GM18858 (cell line): ENCODE results near the gene MYO7B.

Experiments
- ATAC-seq: cut with Tn5 transposase; IDR thresholded peaks from one replicate; pipeline ENCODE4 v1.9.1; 2021; ENCODE audit not compliant: unreplicated experiment

Gene MYO7B

DNA sequence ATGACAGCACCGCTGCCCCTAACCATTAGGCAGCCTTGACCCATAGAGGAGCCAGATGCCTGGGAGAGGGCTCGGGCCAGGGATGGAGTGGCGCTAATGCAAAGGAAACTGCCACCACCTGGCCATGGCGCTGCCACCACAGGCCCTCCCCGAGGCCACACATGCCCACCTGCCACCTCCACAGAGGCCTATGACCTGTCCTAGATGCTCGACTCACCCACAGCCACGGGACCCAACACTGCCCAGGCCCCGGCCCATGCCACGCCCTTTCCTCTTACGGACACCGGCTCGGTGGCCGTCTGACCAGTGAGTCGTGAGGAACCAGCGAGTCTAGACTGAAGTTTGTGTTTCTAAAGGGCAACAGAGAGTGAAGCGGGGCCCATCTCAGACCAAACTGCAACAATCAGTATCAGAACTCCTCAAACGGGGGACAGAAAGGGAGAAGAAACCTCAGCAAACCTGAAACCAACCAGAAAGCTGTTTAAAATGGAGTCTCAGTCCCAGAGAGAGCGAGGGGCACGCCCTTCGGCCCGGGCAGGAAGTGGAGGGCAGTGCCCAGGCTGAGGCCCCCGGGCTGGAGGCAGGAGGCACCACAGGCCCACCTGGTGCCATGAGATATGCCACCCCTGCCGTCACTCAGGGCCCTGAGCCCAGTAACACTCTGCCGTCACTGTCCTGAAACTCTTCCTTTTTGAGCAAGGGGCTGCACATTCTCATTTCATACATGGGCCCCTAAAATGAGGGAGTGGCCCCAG, 111.2 kb downstream of the MYO7B start:
- ATAC-seq, result no peak

DNA sequence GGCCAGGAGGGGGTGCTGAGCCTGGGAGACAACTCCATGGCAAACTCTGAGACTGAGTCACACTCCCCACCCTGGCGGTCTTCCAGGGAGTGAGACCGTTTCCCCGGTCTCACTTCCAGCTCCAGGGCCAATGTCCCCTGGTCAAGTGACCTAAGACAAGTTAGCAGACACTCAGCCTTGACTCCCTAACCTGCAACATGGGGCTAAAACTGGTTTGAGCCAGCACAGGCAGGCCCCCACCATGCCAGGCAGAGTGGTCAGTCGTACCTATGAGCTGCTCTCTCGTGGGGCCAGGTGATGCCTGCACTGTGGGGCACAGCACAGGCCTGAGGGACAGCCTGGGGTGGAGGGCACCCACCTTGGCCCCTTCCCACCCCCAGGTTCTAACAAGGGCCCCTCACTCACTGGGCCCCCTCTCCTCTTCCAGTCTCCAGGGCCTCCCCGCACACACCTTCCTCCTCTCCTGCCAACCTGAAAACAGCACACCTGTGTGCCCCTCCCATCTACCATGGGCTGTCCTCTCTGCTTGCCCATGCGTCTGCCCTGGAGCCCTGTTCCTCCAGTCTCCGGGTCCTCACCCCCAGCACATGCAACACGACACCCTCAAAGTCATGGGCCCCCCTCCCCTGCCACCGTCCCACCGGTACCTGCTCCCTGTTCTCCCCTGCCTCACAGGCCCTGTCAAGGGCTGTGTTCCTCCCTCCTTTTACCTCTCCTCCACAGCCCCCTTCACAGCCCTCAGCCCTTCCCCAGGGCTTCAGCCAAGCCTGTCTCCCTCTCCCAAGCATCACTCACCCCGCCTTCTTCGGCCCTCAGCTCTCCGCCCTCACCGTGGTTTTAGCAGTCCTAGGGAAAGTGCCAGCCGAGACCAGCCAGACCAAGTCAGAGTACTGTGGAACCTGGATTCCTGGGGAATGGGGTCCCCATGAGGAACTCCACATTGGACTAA, 112.0 kb downstream of the MYO7B start:
- ATAC-seq, result no peak

DNA sequence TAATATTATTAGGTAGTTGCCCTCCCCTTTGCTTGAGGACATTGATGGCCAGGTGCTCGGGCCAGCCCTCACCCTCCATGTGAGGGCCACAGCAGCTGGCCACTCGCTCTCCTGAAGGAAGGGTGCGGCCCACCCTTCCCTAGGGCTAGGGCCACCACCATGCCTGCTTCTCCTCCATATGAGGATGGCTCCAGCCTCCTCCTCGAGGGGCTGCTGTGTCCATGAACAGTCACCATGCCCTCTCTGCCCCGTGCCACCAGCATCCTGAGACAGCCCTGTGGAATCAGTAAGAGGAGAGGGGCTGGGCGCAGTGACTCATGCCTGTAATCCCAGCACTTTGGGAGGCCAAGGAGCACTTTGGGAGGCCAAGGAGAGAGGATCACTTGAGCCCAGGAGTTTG, 112.8 kb downstream of the MYO7B start:
- ATAC-seq, result no peak

DNA sequence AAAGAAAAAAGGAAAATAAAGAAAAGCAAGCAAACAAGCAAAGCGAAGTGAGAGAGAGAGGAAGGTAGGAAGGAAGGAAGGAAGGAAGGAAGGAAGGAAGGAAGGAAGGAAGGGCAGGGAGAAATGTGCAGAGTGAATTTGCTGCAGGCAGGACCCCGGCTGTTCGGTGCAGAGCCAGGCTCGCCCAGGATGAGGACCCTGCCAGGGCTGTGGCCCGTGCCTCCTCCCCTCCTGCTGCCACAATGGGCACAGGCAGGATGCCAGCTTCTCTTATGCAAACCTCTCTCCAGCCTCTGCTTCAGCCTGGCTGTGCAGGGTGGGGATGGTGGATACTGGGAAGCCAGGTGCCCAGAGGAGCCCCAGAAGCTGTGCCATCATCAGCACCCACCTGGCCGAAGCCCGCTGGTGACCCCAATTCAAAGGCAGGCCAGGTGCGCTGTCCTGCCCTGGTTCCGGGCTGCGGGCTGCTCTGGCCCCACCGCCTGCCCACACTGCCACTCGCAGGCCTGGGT, 113.7 kb downstream of the MYO7B start:
- no peak for ATAC-seq

DNA sequence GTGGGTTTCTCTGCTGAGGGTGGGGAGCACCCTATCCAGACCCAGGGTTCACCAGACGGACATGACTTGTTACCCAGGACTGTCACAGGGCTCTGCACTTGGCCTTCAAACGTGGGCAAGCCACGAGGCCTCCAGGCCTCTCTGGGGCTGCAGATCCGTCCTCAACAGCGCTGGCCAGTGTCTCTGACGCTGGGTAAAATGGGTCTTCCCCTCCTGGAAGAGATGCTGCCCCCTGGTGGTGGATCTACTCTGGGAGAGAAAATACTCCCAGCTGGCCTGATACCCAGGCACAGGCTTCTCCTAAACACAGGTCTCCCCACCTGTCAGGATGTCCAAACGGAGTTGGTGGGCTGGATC, 114.2 kb downstream of the MYO7B start:
- no peak for ATAC-seq

DNA sequence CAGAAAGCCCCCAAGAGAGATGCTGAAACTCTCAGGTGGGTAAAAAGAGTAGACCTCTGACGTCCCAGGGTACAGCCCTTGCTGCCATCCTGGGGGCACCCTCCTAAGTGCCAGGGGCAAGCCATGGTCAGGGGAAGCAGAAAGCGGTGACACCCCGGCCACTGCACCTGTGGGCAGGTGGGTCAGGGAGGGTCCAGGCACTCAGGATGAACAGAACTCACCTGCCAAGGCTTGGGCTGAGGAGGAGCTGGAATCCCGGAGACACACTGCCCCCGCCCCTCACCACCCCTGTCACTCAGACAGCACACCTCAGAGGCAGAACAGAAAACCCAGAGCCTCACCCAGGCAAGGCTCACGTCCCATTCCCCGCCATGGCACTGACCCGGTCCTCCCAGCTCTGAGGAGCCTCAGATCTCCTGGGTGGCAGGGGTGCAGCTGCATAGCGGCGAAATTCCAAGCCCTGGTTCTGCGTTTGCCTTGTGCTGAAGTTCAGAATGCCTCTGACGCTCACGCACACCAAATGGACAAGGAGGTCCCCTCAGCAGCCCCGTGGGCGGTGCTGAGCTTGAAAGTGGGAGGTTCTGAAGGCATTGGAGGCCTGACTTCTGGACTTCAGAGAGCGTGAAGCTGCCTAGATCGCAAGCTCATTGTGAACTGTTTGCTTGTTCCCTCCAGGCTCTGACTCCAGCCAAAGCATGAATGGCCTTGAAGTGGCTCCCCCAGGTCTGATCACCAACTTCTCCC, 114.7 kb downstream of the MYO7B start:
- no peak for ATAC-seq

DNA sequence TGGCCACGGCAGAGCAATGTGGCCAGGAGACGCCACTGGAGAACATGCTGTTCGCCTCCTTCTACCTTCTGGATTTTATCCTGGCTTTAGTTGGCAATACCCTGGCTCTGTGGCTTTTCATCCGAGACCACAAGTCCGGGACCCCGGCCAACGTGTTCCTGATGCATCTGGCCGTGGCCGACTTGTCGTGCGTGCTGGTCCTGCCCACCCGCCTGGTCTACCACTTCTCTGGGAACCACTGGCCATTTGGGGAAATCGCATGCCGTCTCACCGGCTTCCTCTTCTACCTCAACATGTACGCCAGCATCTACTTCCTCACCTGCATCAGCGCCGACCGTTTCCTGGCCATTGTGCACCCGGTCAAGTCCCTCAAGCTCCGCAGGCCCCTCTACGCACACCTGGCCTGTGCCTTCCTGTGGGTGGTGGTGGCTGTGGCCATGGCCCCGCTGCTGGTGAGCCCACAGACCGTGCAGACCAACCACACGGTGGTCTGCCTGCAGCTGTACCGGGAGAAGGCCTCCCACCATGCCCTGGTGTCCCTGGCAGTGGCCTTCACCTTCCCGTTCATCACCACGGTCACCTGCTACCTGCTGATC, 115.4 kb downstream of the MYO7B start:
- no peak for ATAC-seq

DNA sequence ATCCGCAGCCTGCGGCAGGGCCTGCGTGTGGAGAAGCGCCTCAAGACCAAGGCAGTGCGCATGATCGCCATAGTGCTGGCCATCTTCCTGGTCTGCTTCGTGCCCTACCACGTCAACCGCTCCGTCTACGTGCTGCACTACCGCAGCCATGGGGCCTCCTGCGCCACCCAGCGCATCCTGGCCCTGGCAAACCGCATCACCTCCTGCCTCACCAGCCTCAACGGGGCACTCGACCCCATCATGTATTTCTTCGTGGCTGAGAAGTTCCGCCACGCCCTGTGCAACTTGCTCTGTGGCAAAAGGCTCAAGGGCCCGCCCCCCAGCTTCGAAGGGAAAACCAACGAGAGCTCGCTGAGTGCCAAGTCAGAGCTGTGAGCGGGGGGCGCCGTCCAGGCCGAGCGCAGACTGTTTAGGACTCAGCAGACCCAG, 115.9 kb downstream of the MYO7B start:
- no peak for ATAC-seq

DNA sequence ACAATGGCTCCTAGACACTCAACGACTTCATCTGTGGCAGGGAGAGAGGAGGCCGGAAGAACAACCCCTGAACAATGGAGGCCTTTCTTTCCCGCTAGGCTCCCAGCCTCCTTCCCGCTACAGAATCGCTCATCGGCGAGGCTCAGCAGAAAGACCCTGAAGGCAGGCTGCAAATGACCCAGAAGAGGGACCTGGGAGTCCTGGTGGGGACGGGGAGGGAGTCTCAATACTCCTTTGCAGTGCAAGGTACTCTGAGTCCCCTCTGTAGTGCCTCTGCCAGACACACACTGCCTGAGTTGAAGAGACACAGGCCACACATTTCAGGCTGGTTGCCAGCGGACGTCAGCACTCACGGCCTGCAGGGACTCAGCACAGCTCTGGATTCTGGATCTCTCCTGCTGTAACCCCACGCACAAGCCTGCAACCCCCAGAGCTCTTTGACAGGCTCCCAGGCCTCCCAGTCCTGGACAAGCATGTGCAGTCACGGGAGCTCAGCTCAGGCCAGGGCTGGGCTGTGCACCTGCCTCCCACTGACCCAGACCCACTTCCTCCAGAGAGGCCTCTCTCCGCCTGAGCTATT, 116.6 kb downstream of the MYO7B start:
- ATAC-seq, result no peak

DNA sequence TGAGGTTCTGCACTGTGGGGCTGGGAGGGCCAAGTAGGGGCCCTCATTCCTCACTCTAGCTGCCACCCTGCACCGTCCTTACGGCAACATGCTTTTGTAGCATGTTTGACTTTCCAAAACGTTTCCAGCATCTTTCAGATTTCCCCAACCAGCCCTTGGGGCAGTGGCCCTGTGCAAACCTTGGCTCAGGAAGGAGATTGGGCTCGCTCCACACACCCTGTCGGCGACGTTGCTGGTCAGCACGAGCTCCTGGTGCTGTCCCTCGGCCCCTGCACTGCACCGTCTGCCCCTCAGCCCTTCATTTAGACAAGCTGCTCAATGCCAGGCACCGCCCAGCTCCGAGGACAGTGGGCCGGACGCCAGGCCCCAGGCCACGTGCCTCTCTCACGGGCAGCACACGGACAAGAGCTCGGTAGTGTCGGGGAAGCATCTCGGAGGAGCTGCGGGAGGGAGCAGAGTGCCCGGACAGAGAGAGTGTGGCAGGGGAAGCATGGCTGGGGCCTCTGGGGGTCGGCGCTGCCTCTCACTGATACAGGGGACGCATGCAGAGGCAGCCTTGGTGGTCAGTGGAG, 117.4 kb downstream of the MYO7B start:
- no peak for ATAC-seq

DNA sequence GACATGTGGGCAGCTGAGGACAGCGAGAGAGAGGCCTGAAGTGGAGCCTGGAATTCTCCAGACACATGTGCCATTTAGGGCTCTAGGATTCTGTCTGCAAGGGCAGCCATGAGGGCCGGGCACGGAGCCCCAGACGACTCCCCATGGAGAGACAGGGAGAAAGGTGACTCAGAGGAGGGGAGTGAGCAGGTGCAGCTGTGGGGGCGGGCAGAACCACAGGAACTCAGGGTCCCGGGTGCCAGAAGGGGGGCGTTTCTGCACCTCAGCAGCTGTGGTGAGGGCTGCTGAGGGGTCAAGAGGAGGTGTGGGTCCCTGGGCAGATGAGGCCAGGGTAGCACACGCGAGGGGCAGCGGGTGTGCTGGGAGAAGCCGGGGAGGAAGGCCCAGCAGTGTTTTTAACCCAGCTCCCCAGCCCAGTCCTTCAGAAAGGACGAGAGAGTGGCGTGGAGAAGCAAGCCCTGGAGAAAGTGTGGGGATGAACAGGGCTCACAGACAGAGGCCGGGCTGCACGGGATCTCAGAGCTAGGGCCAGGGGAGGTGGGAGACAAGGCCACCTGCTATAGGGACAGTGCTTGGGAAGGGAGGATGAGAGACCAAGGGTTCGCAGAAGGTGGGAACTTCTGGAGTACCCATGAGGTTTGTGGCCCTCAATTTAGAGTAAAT, 118.1 kb downstream of the MYO7B start:
- ATAC-seq, result no peak

DNA sequence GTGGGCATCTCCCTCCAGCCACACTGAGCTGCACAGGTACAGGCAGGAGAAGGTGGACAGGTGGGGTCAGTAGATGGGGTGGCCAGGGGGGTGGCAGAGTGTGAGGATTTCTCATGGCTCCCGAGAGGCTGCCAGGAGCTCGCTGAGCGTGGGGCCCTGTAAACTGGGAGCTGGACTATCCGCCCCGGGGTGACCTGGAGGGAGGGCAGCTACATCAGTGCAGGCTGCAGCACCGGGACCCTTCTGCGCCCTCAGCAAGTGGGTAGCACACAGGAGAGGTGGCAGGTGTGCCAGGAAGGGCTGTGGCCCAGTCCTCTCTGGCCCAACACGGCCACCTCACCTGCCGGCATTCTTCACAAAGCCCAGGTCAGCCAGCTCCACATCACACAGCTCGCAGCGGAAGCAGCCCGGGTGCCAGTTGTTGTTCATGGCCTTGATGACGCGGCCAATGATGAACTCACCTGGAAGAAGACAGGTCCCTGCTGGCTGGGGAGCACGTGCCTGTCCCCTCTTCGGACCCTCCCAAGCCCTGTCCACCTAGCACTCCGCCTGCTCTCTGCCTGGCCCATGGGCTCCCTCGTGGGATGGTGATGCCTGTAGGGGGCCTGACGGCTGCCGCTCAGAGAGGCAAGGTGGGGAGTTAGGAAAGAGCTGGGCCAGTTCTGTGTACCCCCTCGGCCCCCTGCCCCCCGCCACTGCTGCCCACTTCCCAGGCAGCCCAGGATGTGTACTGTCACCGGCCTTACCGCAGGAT, 118.8 kb downstream of the MYO7B start:
- ATAC-seq, result no peak

DNA sequence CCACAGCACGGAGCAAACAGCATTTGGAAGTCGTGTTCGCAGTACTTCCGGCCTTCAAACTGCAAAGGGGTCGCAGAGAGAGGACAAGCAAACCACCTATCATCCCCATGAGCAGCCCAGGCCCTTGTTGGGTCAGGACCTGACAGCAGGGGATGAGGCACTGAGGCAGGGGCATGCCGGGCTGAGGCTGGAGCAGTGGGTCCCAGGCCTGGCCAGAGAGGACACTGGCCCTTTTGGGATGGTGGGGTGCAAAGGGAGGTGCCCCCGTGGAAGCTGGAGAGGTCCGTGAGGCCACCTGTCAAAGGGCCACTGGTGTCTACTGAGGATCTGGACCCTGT, 119.3 kb downstream of the MYO7B start:
- ATAC-seq, result no peak

DNA sequence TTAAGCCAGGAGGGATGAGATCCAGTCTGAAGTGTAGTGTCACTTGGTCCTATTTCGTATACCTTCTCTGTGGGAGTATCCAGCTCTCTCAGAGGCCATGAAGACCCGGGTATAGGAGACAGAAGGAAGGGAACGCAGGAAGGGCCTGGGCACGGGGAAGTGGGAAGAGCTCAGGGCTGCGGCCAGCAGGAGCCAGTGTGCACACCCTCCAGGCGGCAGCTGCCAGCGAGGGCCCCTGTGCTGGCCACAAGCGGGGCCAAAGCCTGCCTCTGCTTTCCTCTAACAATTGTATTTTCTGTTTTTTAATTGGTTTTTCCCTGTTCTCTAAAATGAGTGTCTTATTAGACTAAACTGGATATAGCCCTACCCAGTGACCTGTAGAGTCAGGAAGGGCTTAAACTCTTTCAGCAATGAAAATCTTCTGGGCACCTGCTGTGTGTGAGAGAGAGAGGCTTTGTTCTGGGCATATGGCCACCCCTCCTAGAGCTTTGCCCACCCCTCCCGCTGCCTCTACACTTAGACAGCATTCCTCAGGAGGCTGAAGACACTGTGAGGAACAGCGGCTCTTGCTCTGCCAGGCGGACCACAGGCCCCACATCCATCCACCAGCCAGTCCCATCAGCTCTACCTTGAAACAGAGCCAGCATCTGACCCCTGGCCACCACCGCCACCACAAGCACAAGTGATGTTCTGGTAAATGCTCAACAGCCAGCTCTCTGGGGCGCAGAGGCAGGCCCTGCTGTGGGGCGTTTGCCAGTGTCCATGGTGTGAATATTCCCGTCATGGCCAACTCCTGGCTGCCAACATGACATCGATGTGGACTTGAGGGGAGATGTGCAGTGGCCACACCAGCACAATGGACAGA, 120.0 kb downstream of the MYO7B start:
- no peak for ATAC-seq

DNA sequence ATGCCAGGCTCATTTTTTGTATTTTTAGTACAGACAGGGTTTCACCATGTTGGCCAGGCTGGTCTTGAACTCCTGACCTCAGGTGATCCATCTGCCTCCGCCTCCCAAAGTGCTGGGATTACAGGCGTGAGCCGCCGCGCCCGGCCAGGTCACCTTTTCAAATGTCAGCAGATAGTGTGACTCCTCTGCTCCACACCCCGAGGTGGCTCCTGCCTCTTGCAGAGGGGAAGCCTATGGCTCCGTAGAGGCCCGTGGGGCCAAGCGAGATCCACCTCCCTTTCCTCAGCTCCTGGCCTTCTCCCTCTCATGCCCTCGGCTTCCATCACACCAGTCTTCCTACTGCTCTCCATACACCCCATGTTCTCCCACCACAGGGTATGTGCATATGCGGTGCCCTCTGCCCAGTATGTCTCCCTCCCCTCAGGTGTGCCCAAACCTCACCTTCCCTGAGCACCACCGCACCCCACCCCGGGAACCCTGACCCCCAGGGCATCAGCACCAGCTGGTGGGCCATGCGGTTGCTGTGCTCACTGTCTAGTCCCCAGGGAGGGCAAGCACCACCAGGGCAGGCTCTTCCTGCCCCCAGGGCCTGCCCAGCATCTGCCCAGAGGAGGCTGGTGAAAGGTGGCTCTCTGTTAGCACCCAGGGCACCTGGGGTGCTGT, 121.2 kb downstream of the MYO7B start:
- ATAC-seq, result no peak

DNA sequence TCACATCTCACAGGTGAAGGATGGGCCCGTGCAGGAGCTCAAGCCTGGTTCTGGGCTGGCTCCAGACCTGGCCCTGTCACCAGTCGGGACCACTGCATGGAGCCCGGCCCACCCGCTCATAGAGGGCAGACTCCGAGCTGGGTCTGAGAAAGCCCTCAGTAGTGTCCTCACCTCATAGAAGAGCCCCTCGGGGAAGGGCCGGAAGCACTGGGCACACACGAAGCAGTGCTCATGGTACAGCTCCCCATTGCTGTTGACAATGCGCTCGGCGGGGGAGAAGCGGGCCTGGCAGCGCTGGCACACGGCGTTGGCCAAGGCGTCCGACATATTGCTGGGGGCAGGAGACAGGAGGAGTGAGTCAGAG, 121.7 kb downstream of the MYO7B start:
- ATAC-seq, result no peak

DNA sequence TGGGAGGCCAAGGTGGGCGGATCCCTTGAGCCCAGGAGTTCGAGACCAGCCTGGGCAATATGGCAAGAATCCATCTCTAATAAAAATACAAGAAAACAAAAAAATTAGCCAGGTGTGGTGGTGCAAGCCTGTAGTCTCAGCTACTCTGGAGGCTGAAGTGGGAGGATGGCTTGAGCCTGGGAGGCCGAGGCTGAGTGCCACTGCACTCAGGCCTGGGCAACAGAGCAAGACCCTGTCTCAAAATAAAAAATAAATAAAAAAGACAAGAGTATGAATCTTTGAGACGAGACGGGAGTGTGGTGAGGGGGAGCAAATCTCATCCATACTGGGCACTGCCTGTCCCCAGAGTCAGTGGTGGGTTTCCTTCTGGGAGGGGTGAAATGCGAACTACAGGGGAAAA, 122.7 kb downstream of the MYO7B start:
- ATAC-seq, result no peak
